ENCODE measurements around the gene PCDH9.

Gene PCDH9

GRCh38 chr13:66345518-66345810 is 884.7 kb downstream of the PCDH9 start:
- Histone ChIP-seq H3K4me3 (ENCODE audit: low read depth, low read length) (no peak overlapping the region), H3K36me3 (ENCODE audit: control insufficient read depth, insufficient read depth, low read length) (no peaks in the 10 kb centered on the region), H3K4me1 (ENCODE audit: control insufficient read depth, insufficient read depth, low read length) (no peaks in the 10 kb centered on the region), H3K9me3 (ENCODE audit: control insufficient read depth, insufficient read depth, low read length) (no peaks in the 10 kb centered on the region), H3K9ac (ENCODE audit: low read depth, low read length) (no peak overlapping the region), H3K27me3 (ENCODE audit: control insufficient read depth, insufficient read depth, low read length) (no peaks in the 10 kb centered on the region)

GRCh38 chr13:66344805-66345517 is 885.2 kb downstream of the PCDH9 start:
- Histone ChIP-seq H3K4me1 (ENCODE audit: control insufficient read depth, insufficient read depth, low read length) (no peaks in the 10 kb centered on the region), H3K4me3 (ENCODE audit: low read depth, low read length) (no peak overlapping the region), H3K9me3 (ENCODE audit: control insufficient read depth, insufficient read depth, low read length) (no peaks in the 10 kb centered on the region), H3K36me3 (ENCODE audit: control insufficient read depth, insufficient read depth, low read length) (no peaks in the 10 kb centered on the region), H3K27me3 (ENCODE audit: control insufficient read depth, insufficient read depth, low read length) (no peaks in the 10 kb centered on the region), H3K9ac (ENCODE audit: low read depth, low read length) (no peak overlapping the region)

GRCh38 chr13:66343224-66343828 is 886.8 kb downstream of the PCDH9 start:
- H3K4me3 ChIP-seq (ENCODE audit: low read depth, low read length) = no peak overlapping the region
- no peaks in the 10 kb centered on the region for H3K27me3 ChIP-seq (ENCODE audit: control insufficient read depth, insufficient read depth, low read length)
- H3K9me3 ChIP-seq (ENCODE audit: control insufficient read depth, insufficient read depth, low read length) = no peaks in the 10 kb centered on the region
- no peaks in the 10 kb centered on the region for H3K4me1 ChIP-seq (ENCODE audit: control insufficient read depth, insufficient read depth, low read length)
- H3K9ac ChIP-seq (ENCODE audit: low read depth, low read length) = no peak overlapping the region
- H3K36me3 ChIP-seq (ENCODE audit: control insufficient read depth, insufficient read depth, low read length) = no peaks in the 10 kb centered on the region

GRCh38 chr13:66341635-66342377 is 888.3 kb downstream of the PCDH9 start:
- H3K9ac ChIP-seq (ENCODE audit: low read depth, low read length) = no peak overlapping the region
- no peaks in the 10 kb centered on the region for H3K27me3 ChIP-seq (ENCODE audit: control insufficient read depth, insufficient read depth, low read length)
- no peak overlapping the region for H3K4me3 ChIP-seq (ENCODE audit: low read depth, low read length)
- H3K36me3 ChIP-seq (ENCODE audit: control insufficient read depth, insufficient read depth, low read length) = no peaks in the 10 kb centered on the region
- no peaks in the 10 kb centered on the region for H3K9me3 ChIP-seq (ENCODE audit: control insufficient read depth, insufficient read depth, low read length)
- H3K4me1 ChIP-seq (ENCODE audit: control insufficient read depth, insufficient read depth, low read length) = no peaks in the 10 kb centered on the region

GRCh38 chr13:66339214-66339613 is 890.9 kb downstream of the PCDH9 start:
- no peaks in the 10 kb centered on the region for H3K27me3 ChIP-seq (ENCODE audit: control insufficient read depth, insufficient read depth, low read length)
- no peak overlapping the region for H3K9ac ChIP-seq (ENCODE audit: low read depth, low read length)
- no peaks in the 10 kb centered on the region for H3K36me3 ChIP-seq (ENCODE audit: control insufficient read depth, insufficient read depth, low read length)
- H3K9me3 ChIP-seq (ENCODE audit: control insufficient read depth, insufficient read depth, low read length) = no peaks in the 10 kb centered on the region
- no peaks in the 10 kb centered on the region for H3K4me1 ChIP-seq (ENCODE audit: control insufficient read depth, insufficient read depth, low read length)
- H3K4me3 ChIP-seq (ENCODE audit: low read depth, low read length) = no peak overlapping the region

- Histone ChIP-seq H3K4me1 (ENCODE audit: control insufficient read depth, insufficient read depth, low read length) (no peaks in the 10 kb centered on the region), H3K36me3 (ENCODE audit: control insufficient read depth, insufficient read depth, low read length) (no peaks in the 10 kb centered on the region), H3K9me3 (ENCODE audit: control insufficient read depth, insufficient read depth, low read length) (no peaks in the 10 kb centered on the region), H3K9ac (ENCODE audit: low read depth, low read length) (no peak overlapping the region), H3K27me3 (ENCODE audit: control insufficient read depth, insufficient read depth, low read length) (no peaks in the 10 kb centered on the region), H3K4me3 (ENCODE audit: low read depth, low read length) (no peak overlapping the region)
Measured at GRCh38 chr13:66338542-66338941, 891.6 kb downstream of the PCDH9 start.

GRCh38 chr13:66335626-66336025 is 894.5 kb downstream of the PCDH9 start:
- Histone ChIP-seq H3K9ac (ENCODE audit: low read depth, low read length) (no peak overlapping the region), H3K27me3 (ENCODE audit: control insufficient read depth, insufficient read depth, low read length) (no peaks in the 10 kb centered on the region), H3K4me3 (ENCODE audit: low read depth, low read length) (no peak overlapping the region), H3K9me3 (ENCODE audit: control insufficient read depth, insufficient read depth, low read length) (no peaks in the 10 kb centered on the region), H3K4me1 (ENCODE audit: control insufficient read depth, insufficient read depth, low read length) (no peaks in the 10 kb centered on the region), H3K36me3 (ENCODE audit: control insufficient read depth, insufficient read depth, low read length) (no peaks in the 10 kb centered on the region)

GRCh38 chr13:66329988-66330451 is 900.1 kb downstream of the PCDH9 start:
- H3K4me1 ChIP-seq (ENCODE audit: control insufficient read depth, insufficient read depth, low read length) = no peaks in the 10 kb centered on the region
- no peak overlapping the region for H3K9ac ChIP-seq (ENCODE audit: low read depth, low read length)
- no peaks in the 10 kb centered on the region for H3K36me3 ChIP-seq (ENCODE audit: control insufficient read depth, insufficient read depth, low read length)
- H3K9me3 ChIP-seq (ENCODE audit: control insufficient read depth, insufficient read depth, low read length) = no peaks in the 10 kb centered on the region
- no peak overlapping the region for H3K4me3 ChIP-seq (ENCODE audit: low read depth, low read length)
- no peaks in the 10 kb centered on the region for H3K27me3 ChIP-seq (ENCODE audit: control insufficient read depth, insufficient read depth, low read length)

- H3K9ac ChIP-seq (ENCODE audit: low read depth, low read length) = no peak overlapping the region
- no peak overlapping the region for H3K4me3 ChIP-seq (ENCODE audit: low read depth, low read length)
- H3K36me3 ChIP-seq (ENCODE audit: control insufficient read depth, insufficient read depth, low read length) = no peaks in the 10 kb centered on the region
- H3K9me3 ChIP-seq (ENCODE audit: control insufficient read depth, insufficient read depth, low read length) = no peaks in the 10 kb centered on the region
- H3K27me3 ChIP-seq (ENCODE audit: control insufficient read depth, insufficient read depth, low read length) = no peaks in the 10 kb centered on the region
- H3K4me1 ChIP-seq (ENCODE audit: control insufficient read depth, insufficient read depth, low read length) = no peaks in the 10 kb centered on the region
Measured at GRCh38 chr13:66328476-66328875, 901.7 kb downstream of the PCDH9 start.

GRCh38 chr13:66323745-66324347 is 906.3 kb downstream of the PCDH9 start:
- Histone ChIP-seq H3K9ac (ENCODE audit: low read depth, low read length) (no peak overlapping the region), H3K4me3 (ENCODE audit: low read depth, low read length) (no peak overlapping the region), H3K27me3 (ENCODE audit: control insufficient read depth, insufficient read depth, low read length) (no peaks in the 10 kb centered on the region), H3K4me1 (ENCODE audit: control insufficient read depth, insufficient read depth, low read length) (no peaks in the 10 kb centered on the region), H3K36me3 (ENCODE audit: control insufficient read depth, insufficient read depth, low read length) (no peaks in the 10 kb centered on the region), H3K9me3 (ENCODE audit: control insufficient read depth, insufficient read depth, low read length) (no peaks in the 10 kb centered on the region)

- no peaks in the 10 kb centered on the region for H3K36me3 ChIP-seq (ENCODE audit: control insufficient read depth, insufficient read depth, low read length)
- H3K4me1 ChIP-seq (ENCODE audit: control insufficient read depth, insufficient read depth, low read length) = no peaks in the 10 kb centered on the region
- no peak overlapping the region for H3K4me3 ChIP-seq (ENCODE audit: low read depth, low read length)
- H3K9me3 ChIP-seq (ENCODE audit: control insufficient read depth, insufficient read depth, low read length) = no peaks in the 10 kb centered on the region
- H3K27me3 ChIP-seq (ENCODE audit: control insufficient read depth, insufficient read depth, low read length) = no peaks in the 10 kb centered on the region
- no peak overlapping the region for H3K9ac ChIP-seq (ENCODE audit: low read depth, low read length)
Measured at GRCh38 chr13:66322936-66323335, 907.2 kb downstream of the PCDH9 start.
